Calu3 (cell line): ENCODE results near the gene PRRC2C. TPM values are rescaled to one million over a fixed set of nuclear protein-coding genes. Genes with fewer than 3 reads are reported as not detected.

Experiments
- BruUV-seq: library from RNA; stranded (reverse); fragments of 400-500 nt; replicated peaks from 2 replicates; lab custom pipeline; 2021; lab: Mats Ljungman, UMichigan
- CTCF ChIA-PET: fragments of 300-600 bp; sonication (Branson Sonifier 250); formaldehyde crosslinking; loops from one replicate; lab custom pipeline; 2022; ENCODE audit warnings: antibody characterized with exemption; lab: Charles Lee
- DNase-seq: peaks from one replicate; pipeline ENCODE4 v3.0.0; 2022
- H3K27ac Mint-ChIP-seq: one replicate; pipeline ENCODE4 v1.8.0; 2022; ENCODE audit warnings: mixed read lengths; ENCODE audit not compliant: unreplicated experiment
- H3K27me3 Mint-ChIP-seq: one replicate; pipeline ENCODE4 v1.8.0; 2022; ENCODE audit warnings: mixed read lengths; ENCODE audit not compliant: unreplicated experiment
- H3K36me3 Mint-ChIP-seq: one replicate; pipeline ENCODE4 v1.8.0; 2022; ENCODE audit warnings: mild to moderate bottlenecking, moderate library complexity, mixed read lengths; ENCODE audit not compliant: insufficient read depth, unreplicated experiment
- H3K4me1 Mint-ChIP-seq: one replicate; pipeline ENCODE4 v1.8.0; 2022; ENCODE audit warnings: mild to moderate bottlenecking, low read depth, mixed read lengths; ENCODE audit not compliant: unreplicated experiment
- H3K4me3 Mint-ChIP-seq: one replicate; pipeline ENCODE4 v1.8.0; 2022; ENCODE audit warnings: mild to moderate bottlenecking, low read depth, moderate library complexity, mixed read lengths; ENCODE audit not compliant: unreplicated experiment
- H3K9me3 Mint-ChIP-seq: one replicate; pipeline ENCODE4 v1.8.0; 2022; ENCODE audit warnings: low read depth, mixed read lengths; ENCODE audit not compliant: unreplicated experiment
- intact Hi-C: fragments of 100-400 bp; cut with micrococcal nuclease; formaldehyde crosslinking; loops from one replicate; pipeline ENCODE4 v1.10.0; 2022; ENCODE audit not compliant: unreplicated experiment
- total RNA-seq: library from RNA; stranded (reverse); gene quantifications from 2 replicates; pipeline ENCODE4 v1.2.3, GENCODE V29; 2022
- TF ChIP-seq, protein P1 (sequence below): fragments of 200-600 bp; IDR thresholded peaks from one replicate; pipeline ENCODE4 v1.8.0; 2022; ENCODE audit warnings: antibody characterized with exemption; ENCODE audit not compliant: unreplicated experiment

Gene PRRC2C
- total RNA-seq, 1 experiment from 2014 or later: 238 TPM

- TF ChIP-seq, protein P1, sequence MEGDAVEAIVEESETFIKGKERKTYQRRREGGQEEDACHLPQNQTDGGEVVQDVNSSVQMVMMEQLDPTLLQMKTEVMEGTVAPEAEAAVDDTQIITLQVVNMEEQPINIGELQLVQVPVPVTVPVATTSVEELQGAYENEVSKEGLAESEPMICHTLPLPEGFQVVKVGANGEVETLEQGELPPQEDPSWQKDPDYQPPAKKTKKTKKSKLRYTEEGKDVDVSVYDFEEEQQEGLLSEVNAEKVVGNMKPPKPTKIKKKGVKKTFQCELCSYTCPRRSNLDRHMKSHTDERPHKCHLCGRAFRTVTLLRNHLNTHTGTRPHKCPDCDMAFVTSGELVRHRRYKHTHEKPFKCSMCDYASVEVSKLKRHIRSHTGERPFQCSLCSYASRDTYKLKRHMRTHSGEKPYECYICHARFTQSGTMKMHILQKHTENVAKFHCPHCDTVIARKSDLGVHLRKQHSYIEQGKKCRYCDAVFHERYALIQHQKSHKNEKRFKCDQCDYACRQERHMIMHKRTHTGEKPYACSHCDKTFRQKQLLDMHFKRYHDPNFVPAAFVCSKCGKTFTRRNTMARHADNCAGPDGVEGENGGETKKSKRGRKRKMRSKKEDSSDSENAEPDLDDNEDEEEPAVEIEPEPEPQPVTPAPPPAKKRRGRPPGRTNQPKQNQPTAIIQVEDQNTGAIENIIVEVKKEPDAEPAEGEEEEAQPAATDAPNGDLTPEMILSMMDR: no peak
- Mint-ChIP-seq H3K27ac (no peak overlapping the region), H3K9me3 (no peaks in the 10 kb centered on the region), H3K4me3 (no peak overlapping the region), H3K36me3 (peaks cover 77% of the 10 kb centered on the region), H3K27me3 (no peaks in the 10 kb centered on the region), H3K4me1 (no peaks in the 10 kb centered on the region)
- intact Hi-C loops: no loop called here
- no TSS peak for BruUV-seq
- no peak for DNase-seq
- CTCF ChIA-PET: interaction anchor here (1.0 kb wide), 1 partner anchor 37 kb away, joined by 3 read pairs; no protein-coding TSS in a partner anchor
Measured at GRCh38 chr1:171581766-171582165, 96.4 kb downstream of the PRRC2C start.

- Mint-ChIP-seq H3K27ac (no peak overlapping the region), H3K27me3 (no peaks in the 10 kb centered on the region), H3K9me3 (no peaks in the 10 kb centered on the region), H3K36me3 (peaks cover 74% of the 10 kb centered on the region), H3K4me1 (no peaks in the 10 kb centered on the region), H3K4me3 (no peak overlapping the region)
- no peak for DNase-seq
- intact Hi-C loops: no loop called here
- CTCF ChIA-PET: interaction anchor here (1.0 kb wide), 1 partner anchor 36 kb away, joined by 3 read pairs; no protein-coding TSS in a partner anchor
- TF ChIP-seq, protein P1: no peak
- BruUV-seq: no TSS peak
Measured at GRCh38 chr1:171582589-171582988, 97.3 kb downstream of the PRRC2C start.

DNA sequence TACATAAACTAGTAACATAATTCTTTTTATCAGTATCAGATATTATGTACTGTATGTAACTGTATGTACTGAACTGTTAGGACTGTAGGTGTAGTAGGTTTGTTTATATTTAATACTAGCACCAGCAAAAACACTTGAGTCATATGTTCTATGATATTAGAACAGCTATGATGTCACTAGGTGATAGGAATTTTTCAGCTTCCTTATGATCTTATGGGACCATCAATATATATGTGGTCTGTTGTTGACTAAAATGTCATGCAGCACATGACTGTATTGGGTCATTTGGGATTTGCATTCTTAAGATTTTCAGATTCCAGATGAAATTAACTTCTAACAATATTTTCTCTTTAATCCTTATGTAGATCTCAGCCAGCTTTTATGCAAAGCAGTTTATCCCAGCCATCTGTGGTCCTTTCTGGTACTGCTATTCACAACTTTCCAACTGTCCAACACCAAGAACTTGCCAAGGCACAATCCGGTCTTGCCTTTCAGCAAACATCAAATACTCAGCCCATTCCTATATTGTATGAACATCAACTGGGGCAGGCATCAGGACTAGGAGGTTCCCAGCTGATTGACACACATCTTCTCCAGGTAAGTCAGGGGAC, 98.4 kb downstream of the PRRC2C start:
- BruUV-seq: no TSS peak
- no peak for DNase-seq
- H3K4me3 Mint-ChIP-seq: no peak overlapping the region
- peaks cover 69% of the 10 kb centered on the region for H3K36me3 Mint-ChIP-seq
- no peaks in the 10 kb centered on the region for H3K9me3 Mint-ChIP-seq
- CTCF ChIA-PET: no interaction called here
- H3K27me3 Mint-ChIP-seq: no peaks in the 10 kb centered on the region
- peak overlapping the region; percentile 38 for H3K27ac Mint-ChIP-seq
- TF ChIP-seq, protein P1: no peak
- intact Hi-C loops: no loop called here
- no peaks in the 10 kb centered on the region for H3K4me1 Mint-ChIP-seq

GRCh38 chr1:171585715-171586114, 100.4 kb downstream of the PRRC2C start:
- H3K36me3 Mint-ChIP-seq: peaks cover 70% of the 10 kb centered on the region
- no peaks in the 10 kb centered on the region for H3K4me1 Mint-ChIP-seq
- no peak for DNase-seq
- H3K27me3 Mint-ChIP-seq: no peaks in the 10 kb centered on the region
- intact Hi-C loops: no loop called here
- CTCF ChIA-PET: no interaction called here
- BruUV-seq: no TSS peak
- H3K9me3 Mint-ChIP-seq: no peaks in the 10 kb centered on the region
- no peak overlapping the region for H3K27ac Mint-ChIP-seq
- no peak overlapping the region for H3K4me3 Mint-ChIP-seq
- TF ChIP-seq, protein P1: no peak
